COLO829 (cell line): ENCODE results near the gene RUSC1.
"Not testable (repeated sequence)": the region's sequence is repeated elsewhere in the genome, so short reads cannot be mapped to it uniquely, and the experiment has no call there.

Experiments
- DNase-seq: peaks from one replicate; pipeline ENCODE4 v3.0.0; 2012; ENCODE audit warnings: low spot score

Gene RUSC1

GRCh38 chr1:155320661-155321617 is at the start of gene RUSC1:
RUSC1 (plus strand) TSS chr1:155320894; CDS start chr1:155321774, 880 bp downstream.
- DNase-seq: no peak

GRCh38 chr1:155272466-155273342 is 48.0 kb upstream of the RUSC1 start:
- DNase-seq: peak; percentile 81

DNA sequence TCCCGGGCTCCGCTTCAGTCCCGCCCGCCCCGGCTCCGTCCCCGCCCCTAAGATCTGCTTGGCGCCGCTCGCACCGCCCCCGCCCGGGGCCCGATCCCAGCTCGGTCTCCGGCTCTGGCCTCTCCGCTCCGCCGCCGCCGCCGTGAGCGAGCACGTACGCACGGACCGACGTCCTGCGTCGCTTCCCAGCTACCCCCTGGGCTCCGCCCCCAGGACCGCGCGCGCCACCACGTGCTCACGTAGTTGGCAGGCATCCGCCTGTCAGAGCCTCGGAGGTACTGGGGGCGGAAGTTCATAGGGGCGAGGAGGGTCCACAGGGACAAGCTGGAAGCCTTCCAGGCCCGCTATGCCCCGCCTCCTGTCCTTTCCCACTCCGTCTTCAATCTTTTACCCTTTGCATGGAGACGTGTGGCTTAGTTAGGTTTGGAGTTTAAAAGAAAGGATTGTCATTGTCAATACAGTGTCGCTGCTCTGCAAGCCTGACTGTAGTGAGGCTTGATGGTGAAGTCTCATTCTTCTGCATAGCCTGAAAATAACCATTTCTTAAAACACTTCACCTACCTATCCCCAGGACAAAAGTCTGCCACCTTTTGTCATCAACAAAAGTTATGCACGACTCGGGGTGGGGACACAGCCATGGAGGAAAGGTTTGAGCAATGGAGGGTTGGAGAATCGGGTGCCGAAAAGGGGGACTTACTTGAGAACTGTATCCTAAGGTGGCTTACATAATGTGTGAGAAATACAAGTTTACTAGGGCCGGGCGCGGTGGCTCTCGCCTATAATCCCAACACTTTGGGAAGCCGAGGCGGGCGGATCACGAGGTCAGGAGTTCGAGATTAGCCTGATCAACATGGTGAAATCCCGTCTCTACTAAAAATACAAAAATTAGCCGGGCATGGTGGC is 47.1 kb upstream of the RUSC1 start, which contains the start of gene CLK2:
TSS of gene CLK2 (minus strand) at position 162 of the 903 bp plus-strand sequence. CDS start 2,527 bp downstream, outside the sequence.
- peak; percentile 99 for DNase-seq

GRCh38 chr1:155277070-155277901 is 43.4 kb upstream of the RUSC1 start, which contains the start of gene HCN3:
HCN3 (plus strand) TSS chr1:155277463; CDS start chr1:155277591, 128 bp downstream.
- DNase-seq: peak; percentile 100

- DNase-seq: peak; percentile 47
Measured at GRCh38 chr1:155277902-155278688, 42.6 kb upstream of the RUSC1 start.

DNA sequence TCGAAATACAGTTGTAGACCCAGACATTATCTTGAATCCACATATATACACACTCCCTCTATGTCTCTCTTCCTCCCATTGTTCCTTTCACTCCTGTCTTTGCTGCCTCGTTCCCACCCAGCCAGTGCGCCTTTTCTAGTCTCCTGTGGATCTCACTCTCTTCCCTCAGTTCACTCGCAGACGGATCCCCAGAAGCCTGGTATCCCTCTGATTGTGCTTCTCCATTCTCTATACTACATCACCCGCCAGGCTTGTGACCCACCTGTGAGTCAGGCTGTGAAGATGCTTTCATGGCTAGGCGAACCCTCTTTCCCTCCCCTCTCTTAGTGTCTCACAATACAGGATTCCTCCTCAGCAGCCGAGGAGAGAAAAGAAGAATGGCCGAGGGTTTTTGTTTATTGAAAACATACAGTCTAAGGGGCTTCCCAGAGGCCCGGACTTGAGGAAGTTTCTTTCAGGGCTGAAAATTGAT is 42.0 kb upstream of the RUSC1 start:
- no peak for DNase-seq

DNA sequence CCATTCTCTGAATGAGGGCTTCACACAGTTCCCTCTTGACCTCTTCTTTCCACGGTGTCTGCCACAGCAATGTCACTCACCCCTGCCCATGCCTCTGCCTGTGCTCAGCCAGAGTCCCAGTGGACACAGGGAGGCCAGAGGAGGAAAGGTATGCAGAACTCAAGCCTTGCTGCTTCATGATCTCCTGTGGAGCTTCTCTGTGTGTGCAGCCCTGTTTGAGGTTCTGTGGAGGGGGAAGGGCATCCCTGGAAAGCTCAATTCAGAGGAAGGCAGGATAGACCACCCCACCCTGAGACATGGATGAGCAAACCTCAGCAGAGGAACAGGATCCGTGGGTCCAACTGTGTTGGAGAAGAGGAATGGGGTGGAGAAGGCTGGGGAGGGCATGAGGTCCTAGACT is 41.4 kb upstream of the RUSC1 start:
- no peak for DNase-seq

GRCh38 chr1:155282488-155283091 is 38.1 kb upstream of the RUSC1 start:
- no peak for DNase-seq

DNA sequence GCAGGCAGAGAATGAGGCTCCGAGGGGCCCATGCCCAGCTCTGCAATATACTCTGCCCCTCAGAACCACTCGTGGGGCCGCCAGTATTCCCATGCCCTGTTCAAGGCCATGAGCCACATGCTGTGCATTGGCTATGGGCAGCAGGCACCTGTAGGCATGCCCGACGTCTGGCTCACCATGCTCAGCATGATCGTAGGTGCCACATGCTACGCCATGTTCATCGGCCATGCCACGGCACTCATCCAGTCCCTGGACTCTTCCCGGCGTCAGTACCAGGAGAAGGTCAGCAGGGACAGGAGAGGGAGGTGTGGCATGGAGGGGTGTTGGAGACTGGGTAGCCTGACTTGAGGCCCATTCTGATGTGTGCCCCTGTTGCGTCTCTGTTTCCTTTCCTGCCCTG is 36.2 kb upstream of the RUSC1 start:
- no peak for DNase-seq

DNA sequence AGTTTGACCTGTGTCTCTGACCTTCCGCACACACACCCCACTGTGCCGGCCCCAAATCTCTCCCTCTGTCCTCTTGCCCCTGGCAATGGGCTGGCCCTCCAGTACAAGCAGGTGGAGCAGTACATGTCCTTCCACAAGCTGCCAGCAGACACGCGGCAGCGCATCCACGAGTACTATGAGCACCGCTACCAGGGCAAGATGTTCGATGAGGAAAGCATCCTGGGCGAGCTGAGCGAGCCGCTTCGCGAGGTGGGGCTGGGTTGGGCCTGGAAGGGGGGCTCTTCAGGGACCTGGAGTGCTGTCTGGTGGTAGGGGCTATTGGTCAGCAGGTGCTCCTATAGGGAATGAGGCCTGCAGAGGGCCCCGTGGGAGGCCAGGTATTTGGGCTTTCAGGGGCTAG is 35.6 kb upstream of the RUSC1 start:
- no peak for DNase-seq

- no peak for DNase-seq
Measured at GRCh38 chr1:155285631-155286044, 35.1 kb upstream of the RUSC1 start.

DNA sequence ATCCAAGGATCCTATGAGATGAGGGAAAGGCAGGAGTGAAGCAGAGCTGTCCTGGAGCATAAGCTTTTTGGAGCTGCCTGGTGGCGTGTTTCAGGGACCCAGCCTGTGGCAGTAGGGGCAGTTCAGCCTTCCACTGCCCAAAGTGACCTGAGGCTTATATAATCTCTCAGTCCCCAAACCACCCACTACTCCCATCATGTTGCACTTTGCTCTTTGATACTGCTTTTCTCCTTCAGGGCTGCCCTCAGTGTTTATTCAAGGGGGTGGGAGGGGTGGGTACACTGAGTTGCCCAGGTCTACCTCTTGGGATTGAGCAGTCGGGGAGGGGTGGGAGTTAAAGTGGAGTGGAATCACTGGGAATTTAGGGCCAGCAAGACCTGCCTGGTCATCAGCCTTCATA is 34.1 kb upstream of the RUSC1 start:
- DNase-seq: no peak

DNA sequence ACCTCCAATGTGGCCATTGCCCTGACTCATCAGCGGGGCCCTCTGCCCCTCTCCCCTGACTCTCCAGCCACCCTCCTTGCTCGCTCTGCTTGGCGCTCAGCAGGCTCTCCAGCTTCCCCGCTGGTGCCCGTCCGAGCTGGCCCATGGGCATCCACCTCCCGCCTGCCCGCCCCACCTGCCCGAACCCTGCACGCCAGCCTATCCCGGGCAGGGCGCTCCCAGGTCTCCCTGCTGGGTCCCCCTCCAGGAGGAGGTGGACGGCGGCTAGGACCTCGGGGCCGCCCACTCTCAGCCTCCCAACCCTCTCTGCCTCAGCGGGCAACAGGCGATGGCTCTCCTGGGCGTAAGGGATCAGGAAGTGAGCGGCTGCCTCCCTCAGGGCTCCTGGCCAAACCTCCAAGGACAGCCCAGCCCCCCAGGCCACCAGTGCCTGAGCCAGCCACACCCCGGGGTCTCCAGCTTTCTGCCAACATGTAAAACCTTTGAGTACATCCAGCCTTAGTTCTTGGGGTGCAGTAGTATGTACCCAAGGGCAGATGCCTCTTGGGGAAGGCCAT is 32.6 kb upstream of the RUSC1 start:
- DNase-seq: no peak

GRCh38 chr1:155291006-155291405 is 29.7 kb upstream of the RUSC1 start:
- not testable (repeated sequence) for DNase-seq

- no peak for DNase-seq
Measured at GRCh38 chr1:155293086-155293749, 27.5 kb upstream of the RUSC1 start.

GRCh38 chr1:155294520-155295182 is 26.0 kb upstream of the RUSC1 start:
- no peak for DNase-seq

- DNase-seq: no peak
Measured at GRCh38 chr1:155295183-155295941, 25.3 kb upstream of the RUSC1 start.
